Nephron progenitor cell (in vitro differentiated cells): ENCODE results near the gene MRPL48.
"Not testable (repeated sequence)": the region's sequence is repeated elsewhere in the genome, so short reads cannot be mapped to it uniquely, and the experiment has no call there.

ENCODE experiments used
- DNase-seq: peaks from one replicate; pipeline ENCODE4 v3.0.0; 2021
- H3K27ac Mint-ChIP-seq: 2 replicates; pipeline ENCODE4 v1.8.0; 2021; ENCODE audit warnings: mild to moderate bottlenecking, moderate library complexity, mixed read lengths
- H3K27me3 Mint-ChIP-seq: 2 replicates; pipeline ENCODE4 v1.8.0; 2021; ENCODE audit warnings: mild to moderate bottlenecking, low read depth, mixed read lengths; ENCODE audit not compliant: poor library complexity
- H3K36me3 Mint-ChIP-seq: 2 replicates; pipeline ENCODE4 v1.8.0; 2021; ENCODE audit warnings: low read depth, mixed read lengths
- H3K4me1 Mint-ChIP-seq: 2 replicates; pipeline ENCODE4 v1.8.0; 2021; ENCODE audit warnings: mixed read lengths
- H3K4me3 Mint-ChIP-seq: 2 replicates; pipeline ENCODE4 v1.8.0; 2021; ENCODE audit warnings: mild to moderate bottlenecking, moderate library complexity, mixed read lengths
- H3K9me3 Mint-ChIP-seq: 2 replicates; pipeline ENCODE4 v1.8.0; 2021; ENCODE audit warnings: mild to moderate bottlenecking, moderate library complexity, mixed read lengths
- TF ChIP-seq, protein P1 (sequence below): fragments of 200-600 bp; sonication (generic); IDR thresholded peaks from 2 replicates; pipeline ENCODE4 v1.5.0; 2021; ENCODE audit warnings: antibody characterized with exemption

Gene MRPL48

DNA sequence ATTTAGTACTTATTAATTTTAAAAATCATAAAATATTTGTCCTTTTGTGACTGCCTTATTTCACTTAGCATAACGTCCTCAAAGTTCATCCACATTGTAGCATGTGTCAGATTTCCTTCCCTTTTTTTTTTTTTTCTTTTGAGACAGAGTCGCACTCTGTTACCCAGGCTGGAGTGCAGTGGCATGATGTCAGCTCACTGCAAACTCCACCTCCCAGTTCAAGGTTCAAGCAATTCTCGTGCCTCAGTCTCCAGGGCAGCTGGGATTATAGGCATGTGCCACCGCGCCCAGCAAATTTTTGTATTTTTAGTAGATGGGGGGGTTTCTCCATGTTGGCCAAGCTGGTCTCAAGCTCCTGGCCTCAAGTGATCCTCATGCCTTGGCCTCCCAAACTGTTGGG, 37.4 kb upstream of the MRPL48 start:
- TF ChIP-seq, protein P1, sequence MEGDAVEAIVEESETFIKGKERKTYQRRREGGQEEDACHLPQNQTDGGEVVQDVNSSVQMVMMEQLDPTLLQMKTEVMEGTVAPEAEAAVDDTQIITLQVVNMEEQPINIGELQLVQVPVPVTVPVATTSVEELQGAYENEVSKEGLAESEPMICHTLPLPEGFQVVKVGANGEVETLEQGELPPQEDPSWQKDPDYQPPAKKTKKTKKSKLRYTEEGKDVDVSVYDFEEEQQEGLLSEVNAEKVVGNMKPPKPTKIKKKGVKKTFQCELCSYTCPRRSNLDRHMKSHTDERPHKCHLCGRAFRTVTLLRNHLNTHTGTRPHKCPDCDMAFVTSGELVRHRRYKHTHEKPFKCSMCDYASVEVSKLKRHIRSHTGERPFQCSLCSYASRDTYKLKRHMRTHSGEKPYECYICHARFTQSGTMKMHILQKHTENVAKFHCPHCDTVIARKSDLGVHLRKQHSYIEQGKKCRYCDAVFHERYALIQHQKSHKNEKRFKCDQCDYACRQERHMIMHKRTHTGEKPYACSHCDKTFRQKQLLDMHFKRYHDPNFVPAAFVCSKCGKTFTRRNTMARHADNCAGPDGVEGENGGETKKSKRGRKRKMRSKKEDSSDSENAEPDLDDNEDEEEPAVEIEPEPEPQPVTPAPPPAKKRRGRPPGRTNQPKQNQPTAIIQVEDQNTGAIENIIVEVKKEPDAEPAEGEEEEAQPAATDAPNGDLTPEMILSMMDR: no peak
- Mint-ChIP-seq H3K9me3 (no peaks in the 10 kb centered on the region), H3K4me1 (no peaks in the 10 kb centered on the region), H3K4me3 (no peak overlapping the region), H3K36me3 (peaks cover 28% of the 10 kb centered on the region), H3K27me3 (no peaks in the 10 kb centered on the region), H3K27ac (peak overlapping the region; percentile 19)
- no peak for DNase-seq

- H3K4me3 Mint-ChIP-seq: not testable (repeated sequence)
These were observed 36.8 kb upstream of the MRPL48 start for GRCh38 chr11:73750862-73751261.

DNA sequence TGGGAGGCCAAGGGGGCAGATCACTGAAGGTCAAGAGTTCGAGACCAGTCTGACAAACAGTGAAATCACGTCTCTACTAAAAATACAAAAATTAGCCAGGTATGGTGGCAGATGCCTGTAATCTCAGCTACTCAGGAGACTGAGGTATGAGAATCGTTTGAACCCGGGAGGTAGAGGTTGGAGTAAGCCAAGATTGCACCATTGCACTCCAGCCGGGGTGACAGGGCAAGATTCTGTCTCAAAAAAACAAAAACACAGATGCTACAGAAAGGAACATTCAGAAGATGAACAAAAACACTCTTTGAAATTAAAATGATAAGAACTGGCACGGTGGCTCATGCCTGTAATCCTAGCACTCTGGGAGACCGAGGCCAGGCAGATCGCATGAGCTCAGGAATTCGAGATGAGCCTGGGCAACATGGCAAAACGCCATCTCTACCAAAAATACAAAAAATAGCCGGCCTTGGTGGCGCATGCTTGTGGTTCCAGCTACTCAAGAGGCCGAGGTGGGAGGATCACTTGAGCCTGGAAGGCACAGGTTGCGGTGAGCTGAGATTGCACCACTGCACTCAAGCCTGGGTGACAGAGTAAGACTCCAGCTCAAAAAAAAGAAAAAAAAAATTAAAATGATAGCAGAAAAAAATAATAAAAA, 35.3 kb upstream of the MRPL48 start:
- Mint-ChIP-seq H3K4me1 (no peaks in the 10 kb centered on the region), H3K36me3 (peaks cover 28% of the 10 kb centered on the region), H3K4me3 (no peak overlapping the region), H3K9me3 (no peaks in the 10 kb centered on the region), H3K27ac (no peak overlapping the region), H3K27me3 (no peaks in the 10 kb centered on the region)
- TF ChIP-seq, protein P1: no peak
- no peak for DNase-seq

More at GRCh38 chr11:73750862-73751261, 36.8 kb upstream of the MRPL48 start:
- not testable (repeated sequence) for DNase-seq, H3K27ac Mint-ChIP-seq, H3K9me3 Mint-ChIP-seq, H3K4me1 Mint-ChIP-seq, H3K27me3 Mint-ChIP-seq
- H3K36me3 Mint-ChIP-seq: peaks cover 28% of the 10 kb centered on the region

DNA sequence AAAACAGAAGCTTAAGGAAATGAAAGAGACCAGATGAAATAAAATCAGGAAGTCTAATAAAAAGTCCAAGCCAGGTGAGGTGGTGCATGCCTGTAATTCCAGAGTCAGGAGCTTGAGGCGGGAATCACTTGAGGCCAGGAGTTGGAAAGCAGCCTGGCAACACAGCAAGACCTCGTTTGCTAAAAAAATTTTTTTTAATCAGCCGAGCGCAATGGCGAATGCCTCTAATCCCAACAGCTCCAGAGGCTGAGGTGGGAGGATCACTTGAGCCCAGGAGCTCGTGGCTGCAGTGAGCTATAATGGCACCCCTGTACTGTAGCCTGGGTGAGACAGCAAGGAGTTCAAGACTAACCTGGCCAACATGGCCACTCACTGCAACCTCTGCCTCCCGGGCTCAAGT, 34.8 kb upstream of the MRPL48 start:
- Mint-ChIP-seq H3K27me3 (no peaks in the 10 kb centered on the region), H3K9me3 (no peaks in the 10 kb centered on the region), H3K4me3 (no peak overlapping the region), H3K36me3 (peaks cover 32% of the 10 kb centered on the region), H3K27ac (no peak overlapping the region), H3K4me1 (peaks cover 6% of the 10 kb centered on the region)
- DNase-seq: no peak
- TF ChIP-seq, protein P1: no peak

DNA sequence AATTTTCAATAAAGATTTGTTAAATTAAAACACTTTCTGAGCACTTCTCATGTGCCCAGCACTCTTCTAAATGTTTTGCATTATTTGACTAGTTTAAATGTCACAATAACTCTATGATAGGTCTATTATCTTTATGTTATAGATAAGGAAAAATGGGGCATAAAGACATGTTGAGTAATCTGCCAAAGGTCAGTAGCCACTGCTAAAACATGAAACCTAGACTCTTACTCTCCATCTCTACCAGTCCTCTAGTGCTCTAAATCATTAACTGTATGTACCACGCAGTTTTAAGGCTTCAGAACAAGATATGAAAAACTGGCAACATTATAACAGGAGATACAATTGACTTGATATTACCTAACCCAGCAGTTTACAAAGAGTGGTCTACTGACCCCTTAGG, 33.7 kb upstream of the MRPL48 start:
- peaks cover 32% of the 10 kb centered on the region for H3K36me3 Mint-ChIP-seq
- no peak for DNase-seq
- H3K4me1 Mint-ChIP-seq: peaks cover 16% of the 10 kb centered on the region
- TF ChIP-seq, protein P1: no peak
- no peaks in the 10 kb centered on the region for H3K27me3 Mint-ChIP-seq
- H3K4me3 Mint-ChIP-seq: no peak overlapping the region
- no peaks in the 10 kb centered on the region for H3K9me3 Mint-ChIP-seq
- H3K27ac Mint-ChIP-seq: no peak overlapping the region

DNA sequence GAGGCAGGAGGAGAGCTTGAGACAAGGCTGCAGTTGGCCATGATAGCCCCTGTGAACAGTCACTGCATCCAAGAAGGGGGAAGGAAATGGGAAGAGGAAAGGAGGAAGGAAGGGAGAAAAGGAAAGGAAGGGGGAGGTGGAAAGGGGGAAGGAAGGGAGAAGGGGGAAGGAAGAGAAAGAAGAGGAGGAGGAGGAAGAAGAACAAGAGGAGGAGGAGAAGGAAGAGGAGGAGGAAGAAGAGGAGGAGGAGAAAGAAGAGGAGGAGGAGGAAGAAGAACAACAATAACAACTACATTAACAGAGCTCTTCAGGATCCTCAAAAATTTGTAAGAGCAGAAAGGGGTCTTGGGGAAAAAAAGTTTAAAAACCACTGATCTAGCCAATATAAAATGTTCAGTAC, 32.0 kb upstream of the MRPL48 start:
- Mint-ChIP-seq H3K27me3 (no peaks in the 10 kb centered on the region), H3K4me1 (peaks cover 27% of the 10 kb centered on the region), H3K4me3 (no peak overlapping the region), H3K27ac (no peak overlapping the region), H3K9me3 (no peaks in the 10 kb centered on the region), H3K36me3 (peaks cover 32% of the 10 kb centered on the region)
- no peak for DNase-seq
- TF ChIP-seq, protein P1: no peak
